ENCODE data around the gene GLIS2. TPM values are rescaled to one million over a fixed set of nuclear protein-coding genes. Genes with fewer than 3 reads are reported as not detected.

Gene GLIS2
- total RNA-seq, 1 donor from 2014 or later, result 62.8 TPM

DNA sequence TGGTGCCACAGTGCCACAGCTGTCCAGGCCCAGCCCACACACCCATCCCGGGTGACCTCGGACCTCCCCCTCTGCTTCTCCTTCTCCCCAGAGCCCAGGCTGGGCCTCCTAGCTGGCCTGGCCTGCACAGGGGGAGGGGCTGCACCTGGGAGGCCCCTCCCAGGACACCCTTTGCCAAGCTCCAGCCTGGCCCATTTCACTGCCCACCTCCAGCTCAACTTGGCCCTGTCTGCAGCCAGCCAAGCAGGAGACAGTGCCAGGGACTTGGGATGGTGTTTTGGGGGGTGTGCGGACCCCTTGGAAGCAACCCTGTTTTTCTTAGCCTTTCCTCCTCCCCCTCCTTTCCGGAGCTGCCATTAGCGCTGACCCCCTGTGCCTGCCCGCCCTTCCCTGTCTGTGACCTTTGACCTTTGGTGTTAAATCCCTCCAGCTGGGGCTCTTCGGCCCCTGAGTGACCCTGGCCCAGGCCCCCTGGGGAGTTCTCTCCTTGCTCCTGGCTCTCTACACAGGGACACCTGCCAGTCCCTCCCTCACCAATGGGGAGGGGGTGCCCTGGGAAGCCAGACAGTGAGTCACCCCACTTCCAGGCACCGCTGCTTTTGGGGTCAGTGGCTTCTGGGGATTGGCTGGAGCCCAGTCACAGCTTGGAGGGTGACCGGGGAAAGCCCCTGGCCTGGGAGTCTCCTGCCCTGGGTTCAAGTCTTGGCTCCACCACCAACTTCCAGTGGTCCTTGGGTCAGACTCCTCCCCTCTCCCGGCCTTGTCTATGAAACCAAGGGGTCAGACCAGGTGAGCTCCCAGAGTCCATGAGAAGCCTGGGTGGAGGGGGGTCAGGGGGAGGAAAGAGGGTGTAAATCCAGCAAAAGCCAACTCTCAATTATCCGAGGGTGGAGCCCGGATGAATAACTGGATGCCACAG is 1.9 kb downstream of the GLIS2 start:
- DNase-seq (ENCODE audit: low spot score), result peak; percentile 92

GRCh38 chr16:4318451-4318910 is 2.6 kb downstream of the GLIS2 start:
- H3K27ac Mint-ChIP-seq (ENCODE audit: unreplicated experiment), result peak overlapping the region; percentile 87
- H3K9me3 Mint-ChIP-seq (ENCODE audit: low read depth), result no peaks in the 10 kb centered on the region
- peaks cover 57% of the 10 kb centered on the region for H3K4me1 Mint-ChIP-seq (ENCODE audit: low read depth)
- TF ChIP-seq CTCF (IDR thresholded peaks at IDR 0.05), result no peak
- DNase-seq (ENCODE audit: low spot score), result no peak
- no peaks in the 10 kb centered on the region for H3K27me3 Mint-ChIP-seq (ENCODE audit: low read depth)
- H3K4me3 Mint-ChIP-seq (ENCODE audit: unreplicated experiment), result peak overlapping the region; percentile 86
- no peaks in the 10 kb centered on the region for H3K36me3 Mint-ChIP-seq (ENCODE audit: low read depth)

More for the DNA sequence above, 1.9 kb downstream of the GLIS2 start:
- Mint-ChIP-seq H3K27me3 (ENCODE audit: low read depth) (no peaks in the 10 kb centered on the region), H3K27ac (ENCODE audit: unreplicated experiment) (peak overlapping the region; percentile 87), H3K4me1 (ENCODE audit: low read depth) (peaks cover 52% of the 10 kb centered on the region), H3K9me3 (ENCODE audit: low read depth) (no peaks in the 10 kb centered on the region), H3K36me3 (ENCODE audit: low read depth) (no peaks in the 10 kb centered on the region), H3K4me3 (ENCODE audit: unreplicated experiment) (peak overlapping the region; percentile 86)
- no peak for TF ChIP-seq CTCF (IDR thresholded peaks at IDR 0.05)

- H3K9me3 Mint-ChIP-seq (ENCODE audit: low read depth), result no peaks in the 10 kb centered on the region
- H3K27ac Mint-ChIP-seq (ENCODE audit: unreplicated experiment), result peak overlapping the region; percentile 87
- TF ChIP-seq CTCF (IDR thresholded peaks at IDR 0.05), result no peak
- H3K4me1 Mint-ChIP-seq (ENCODE audit: low read depth), result peaks cover 62% of the 10 kb centered on the region
- no peaks in the 10 kb centered on the region for H3K36me3 Mint-ChIP-seq (ENCODE audit: low read depth)
- peak overlapping the region; percentile 86 for H3K4me3 Mint-ChIP-seq (ENCODE audit: unreplicated experiment)
- no peak for DNase-seq (ENCODE audit: low spot score)
- H3K27me3 Mint-ChIP-seq (ENCODE audit: low read depth), result no peaks in the 10 kb centered on the region
Measured at GRCh38 chr16:4318967-4319366, 3.1 kb downstream of the GLIS2 start.

DNA sequence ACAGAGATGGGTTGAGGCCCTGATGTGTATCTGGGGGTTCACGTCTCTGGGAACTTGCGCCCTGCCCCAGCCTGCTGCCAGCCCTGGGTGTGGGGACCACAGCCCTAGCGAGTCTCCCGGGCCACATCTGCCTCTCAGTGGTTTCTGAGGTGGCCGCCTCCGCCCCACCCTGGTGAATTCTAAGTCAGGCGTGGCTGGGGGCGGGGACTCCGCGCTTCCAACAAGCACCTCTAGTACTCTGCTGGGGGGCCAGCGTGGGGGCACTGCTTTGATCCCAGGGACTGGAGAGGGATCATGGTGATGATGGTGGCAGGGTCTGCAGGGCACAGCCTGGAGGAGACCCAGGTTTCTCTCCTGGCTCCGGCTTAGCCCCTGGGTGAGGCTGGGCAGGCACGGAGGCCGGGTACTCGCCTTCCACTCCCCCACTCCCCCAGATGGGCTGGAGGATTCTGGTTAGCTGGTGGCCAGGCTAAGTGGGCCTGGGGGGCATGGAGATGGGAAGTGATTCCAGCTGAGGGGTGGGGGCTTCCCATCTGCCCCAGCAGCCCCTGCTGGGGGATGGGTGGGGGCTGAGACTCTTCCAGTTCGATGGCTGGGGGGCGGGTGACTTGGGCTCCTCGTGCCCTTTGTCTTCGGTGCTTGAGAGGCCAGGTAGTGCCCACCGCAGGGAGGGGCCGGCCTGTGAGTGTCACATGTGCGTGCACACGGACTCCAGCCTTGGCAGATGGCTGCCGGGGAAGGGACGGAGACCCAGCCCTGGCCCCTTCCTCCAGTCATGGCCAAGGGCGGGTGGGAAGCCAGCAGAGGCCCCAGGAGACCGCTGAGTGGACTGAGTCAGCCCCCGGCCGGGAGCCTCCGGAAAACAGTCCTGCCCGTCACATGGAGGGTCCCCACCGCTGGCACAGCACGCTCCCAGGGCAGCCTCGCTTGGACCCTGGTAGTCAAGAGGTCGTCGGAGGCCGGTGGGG is 3.9 kb downstream of the GLIS2 start:
- no peak for TF ChIP-seq CTCF (IDR thresholded peaks at IDR 0.05)
- Mint-ChIP-seq H3K27me3 (ENCODE audit: low read depth) (no peaks in the 10 kb centered on the region), H3K36me3 (ENCODE audit: low read depth) (no peaks in the 10 kb centered on the region), H3K4me3 (ENCODE audit: unreplicated experiment) (peak overlapping the region; percentile 62), H3K9me3 (ENCODE audit: low read depth) (no peaks in the 10 kb centered on the region), H3K27ac (ENCODE audit: unreplicated experiment) (peak overlapping the region; percentile 87), H3K4me1 (ENCODE audit: low read depth) (peaks cover 63% of the 10 kb centered on the region)
- peak; percentile 89 for DNase-seq (ENCODE audit: low spot score)
